Measurements from ENCODE around the gene AEBP1.

AEBP1 gene

GRCh38 chr7:44140341-44140740, 36.2 kb downstream of the AEBP1 start:
- no peak for DNase-seq (ENCODE audit: low read depth in 4 of 4, low spot score in 1 of 4)

GRCh38 chr7:44141221-44141850, 37.2 kb downstream of the AEBP1 start, which contains the start of gene MYL7:
TSS of gene MYL7 (minus strand) at chr7:44141332. CDS start at chr7:44141305, 27 bp downstream.
- DNase-seq (ENCODE audit: low read depth in 4 of 4, low spot score in 1 of 4) = no peak

GRCh38 chr7:44142028-44142427, 37.9 kb downstream of the AEBP1 start:
- DNase-seq (ENCODE audit: low read depth in 4 of 4, low spot score in 1 of 4) = no peak

GRCh38 chr7:44143646-44144250, 39.6 kb downstream of the AEBP1 start:
- no peak for DNase-seq (ENCODE audit: low read depth in 4 of 4, low spot score in 1 of 4)

DNA sequence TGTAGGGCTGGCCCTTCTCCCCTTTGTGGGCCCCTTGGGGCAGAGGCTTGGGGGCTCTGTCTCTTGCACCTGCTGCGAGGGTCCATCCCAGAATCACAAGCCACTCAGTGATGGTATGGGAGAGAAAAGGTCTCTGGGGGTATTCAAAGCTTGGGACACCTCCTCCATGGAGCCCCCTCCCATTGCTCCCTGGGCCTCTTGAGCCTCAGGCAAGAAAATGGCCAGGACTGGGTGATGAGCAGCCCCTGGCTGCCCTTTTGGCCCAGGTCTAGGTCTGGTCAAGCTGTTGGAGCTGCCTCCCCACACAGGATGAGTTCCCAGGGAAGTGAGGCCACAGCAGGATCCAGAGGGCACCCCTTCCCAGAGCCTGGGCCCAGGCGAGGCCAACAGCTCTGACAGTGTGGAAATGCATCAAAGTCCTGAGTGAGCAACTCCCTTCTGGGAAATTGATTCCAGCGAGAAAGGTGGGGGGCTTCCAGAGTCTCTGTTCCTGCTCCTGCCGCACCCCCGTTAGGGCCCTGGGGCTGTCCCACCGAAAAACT, 40.4 kb downstream of the AEBP1 start:
- DNase-seq (ENCODE audit: low read depth in 4 of 4, low spot score in 1 of 4) = no peak

DNA sequence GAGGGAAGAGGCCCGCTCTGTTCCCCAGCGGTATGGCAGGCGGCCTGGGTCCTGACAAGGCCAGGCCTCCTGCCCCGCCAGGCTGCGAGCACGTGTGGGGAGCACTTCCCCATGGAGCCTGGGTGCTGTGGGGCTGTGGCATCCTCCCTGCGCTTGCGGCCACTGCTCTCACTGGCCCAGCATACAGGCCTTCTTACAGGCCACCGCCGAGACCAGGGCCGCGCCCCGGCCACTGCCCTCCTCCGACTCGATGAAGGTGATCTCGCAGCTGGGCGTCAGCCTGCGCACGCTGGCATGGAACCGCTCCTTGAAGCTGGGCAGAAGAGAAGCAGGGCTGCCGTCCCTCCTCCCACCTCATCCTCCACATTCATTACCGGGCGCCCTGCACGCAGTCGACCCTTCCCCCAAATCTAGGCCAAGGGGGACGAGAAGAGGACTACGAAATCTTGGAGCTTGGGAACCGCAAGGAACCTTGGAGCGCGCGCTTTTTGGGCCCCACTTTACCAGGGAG, 40.9 kb downstream of the AEBP1 start:
- no peak for DNase-seq (ENCODE audit: low read depth in 4 of 4, low spot score in 1 of 4)

GRCh38 chr7:44145479-44145968, 41.4 kb downstream of the AEBP1 start:
- DNase-seq (ENCODE audit: low read depth in 4 of 4, low spot score in 1 of 4) = peak in 3 of 4 experiments; percentile 32 to 44 (median 37)

GRCh38 chr7:44145969-44146911, 42.1 kb downstream of the AEBP1 start:
- DNase-seq (ENCODE audit: low read depth in 4 of 4, low spot score in 1 of 4) = peak; percentile 27 to 63 (median 50)

DNA sequence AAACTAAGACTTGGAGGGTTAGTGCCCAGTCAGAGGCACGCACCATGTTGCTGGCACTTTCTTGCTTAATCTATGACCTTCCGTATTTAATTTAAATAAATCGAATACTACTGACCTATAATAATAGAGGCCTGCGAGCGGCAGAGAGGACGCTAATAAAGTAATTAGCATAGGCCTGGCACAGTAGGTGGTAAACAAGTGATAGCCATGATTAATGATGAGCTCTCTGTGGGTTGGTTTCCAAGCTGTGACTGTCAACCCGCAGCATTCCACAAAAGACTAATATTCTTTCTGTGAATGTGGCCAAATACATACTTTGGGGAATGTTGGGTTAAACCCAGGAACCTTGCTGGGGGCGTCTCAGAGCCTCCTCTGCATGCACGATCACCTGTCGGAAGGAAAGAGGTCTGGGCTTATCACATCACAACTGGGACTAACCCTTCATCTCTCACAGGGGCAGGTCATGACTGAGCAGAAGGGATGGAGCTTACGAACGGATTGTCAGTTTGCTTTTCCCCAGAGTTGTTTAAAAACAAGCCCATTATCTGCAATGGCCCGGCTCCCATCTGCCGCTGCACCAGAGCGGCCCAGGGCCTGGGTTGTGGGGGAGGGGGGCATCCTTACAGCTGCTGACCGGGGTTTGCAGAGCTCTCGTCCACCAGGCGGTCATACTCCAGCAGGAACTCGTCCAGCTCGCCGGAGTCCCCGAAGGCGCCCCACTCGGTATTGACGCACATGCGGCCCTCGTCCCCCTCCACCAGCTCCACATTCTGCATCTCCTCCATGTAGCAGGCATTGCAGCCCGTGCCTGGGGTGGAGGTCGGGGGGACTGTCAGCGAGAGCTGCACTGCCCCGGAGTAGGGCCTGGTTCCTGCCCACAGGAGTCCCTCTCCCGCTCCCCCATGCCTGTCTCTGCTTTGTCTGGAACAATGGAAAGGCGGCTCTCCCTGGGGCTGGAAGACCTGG, 43.2 kb downstream of the AEBP1 start:
- DNase-seq (ENCODE audit: low read depth in 4 of 4, low spot score in 1 of 4) = no peak

GRCh38 chr7:44148166-44148565, 44.0 kb downstream of the AEBP1 start:
- DNase-seq (ENCODE audit: low read depth in 4 of 4, low spot score in 1 of 4) = no peak

DNA sequence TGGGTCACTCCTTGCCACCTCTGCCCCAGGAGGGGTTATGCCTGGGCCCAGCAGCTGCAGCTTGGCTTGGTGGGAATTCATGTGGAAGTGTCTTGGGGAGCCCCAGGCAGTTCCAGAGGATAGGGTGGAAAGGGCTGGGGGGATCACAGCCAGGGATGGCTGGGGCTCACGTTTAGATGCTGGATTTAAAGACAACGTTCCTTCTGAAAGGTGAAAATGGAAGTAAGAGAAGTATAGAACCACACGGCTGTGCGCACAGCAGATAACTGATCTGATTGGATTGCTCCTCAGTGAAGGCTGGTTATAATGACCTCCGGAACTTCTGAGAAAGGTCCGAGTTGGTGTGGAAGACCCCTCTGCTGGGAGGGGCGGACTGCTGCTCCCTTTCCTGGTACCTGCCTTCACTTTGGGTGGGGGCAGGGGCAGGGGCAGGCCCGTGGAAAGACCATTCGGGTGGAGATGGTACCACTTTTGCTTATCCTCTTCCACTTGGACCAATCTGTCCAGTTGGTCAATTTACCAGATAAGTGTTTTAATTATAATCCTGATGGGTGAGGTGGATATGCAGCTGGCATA, 44.9 kb downstream of the AEBP1 start:
- no peak for DNase-seq (ENCODE audit: low read depth in 4 of 4, low spot score in 1 of 4)

DNA sequence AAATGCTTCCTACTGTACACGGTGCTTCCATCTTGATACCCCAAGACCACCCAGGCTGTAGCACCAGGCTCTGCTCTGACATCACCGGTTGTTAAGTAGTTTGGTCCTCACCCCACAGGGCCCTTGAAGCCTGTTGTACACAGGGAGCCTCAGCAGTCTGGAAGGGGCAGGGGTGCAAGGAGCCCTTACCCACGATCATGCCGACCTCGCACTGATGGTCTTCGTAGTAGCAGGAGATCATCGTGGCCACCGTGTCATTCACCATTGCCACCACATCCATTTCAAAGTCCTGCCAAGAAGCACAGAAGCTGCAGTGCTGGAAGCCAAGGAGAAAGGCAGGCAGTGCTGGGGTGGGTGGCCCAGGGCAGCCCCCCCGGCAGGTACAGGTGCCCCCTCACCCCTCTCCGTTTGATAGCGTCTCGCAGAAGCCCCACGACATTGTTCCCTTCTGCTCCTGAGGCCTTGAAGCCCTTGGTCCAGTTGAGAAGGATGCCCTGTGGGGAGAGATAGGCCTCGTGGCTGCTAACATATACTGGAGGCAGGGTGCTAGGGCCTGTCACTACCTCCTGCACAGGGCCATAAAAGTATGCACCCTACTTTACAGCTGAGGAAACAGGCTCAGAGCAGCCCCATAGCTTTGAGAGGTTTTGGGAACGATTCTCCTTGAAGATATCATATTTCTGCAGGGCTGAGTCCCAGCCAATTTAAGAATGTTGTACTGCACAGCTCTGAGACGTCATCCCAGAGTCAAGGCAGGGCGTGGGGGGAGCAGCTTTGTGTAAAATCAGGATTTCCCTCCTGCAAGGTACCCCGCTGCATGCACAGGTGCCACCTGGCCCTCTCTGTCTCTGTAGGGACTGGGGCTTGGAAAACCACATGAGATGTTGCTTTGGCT, 45.7 kb downstream of the AEBP1 start:
- DNase-seq (ENCODE audit: low read depth in 4 of 4, low spot score in 1 of 4) = no peak

- DNase-seq (ENCODE audit: low read depth in 4 of 4, low spot score in 1 of 4) = no peak
Observed at GRCh38 chr7:44150466-44150832, 46.3 kb downstream of the AEBP1 start.

- no peak for DNase-seq (ENCODE audit: low read depth in 4 of 4, low spot score in 1 of 4)
Observed at GRCh38 chr7:44150966-44151941, 47.1 kb downstream of the AEBP1 start.

DNA sequence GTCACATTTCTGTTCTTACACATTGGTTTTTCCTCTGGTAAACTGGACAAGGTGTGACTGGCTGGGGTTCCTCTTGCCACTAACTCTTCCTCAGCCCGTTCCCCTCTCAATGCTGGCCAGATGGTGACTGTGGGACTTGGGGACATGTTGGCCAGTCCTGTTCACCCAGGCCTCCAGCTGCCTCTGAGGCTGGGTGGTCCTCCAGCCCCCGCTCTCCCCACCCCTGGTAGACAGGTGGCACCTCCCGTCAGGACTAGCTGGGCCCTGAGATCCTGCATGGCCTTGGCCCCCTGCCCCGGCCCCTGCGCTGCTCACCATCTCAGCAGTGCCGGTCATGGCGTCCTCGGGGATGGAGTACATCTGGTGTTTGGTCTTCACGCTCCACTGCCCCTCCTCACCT, 47.8 kb downstream of the AEBP1 start:
- no peak for DNase-seq (ENCODE audit: low read depth in 4 of 4, low spot score in 1 of 4)

- DNase-seq (ENCODE audit: low read depth in 4 of 4, low spot score in 1 of 4) = no peak
Observed at GRCh38 chr7:44152971-44153947, 49.1 kb downstream of the AEBP1 start.

All from stimulated activated CD4-positive, alpha-beta T cell treated with anti-CD3 and anti-CD28 coated beads, Interleukin-1b, Interleukin-23, amount 100 ng/mL, for 24 hours (primary cell).